Erythroblast (primary cell): ENCODE data around the gene ABTB1.

Source experiments
- GATA1 ChIP-seq: IDR thresholded peaks from 2 replicates; pipeline ENCODE4 v1.6.1; 2011; ENCODE audit warnings: low read depth, mild to moderate bottlenecking, control low read depth, low read length, moderate library complexity
- POLR2A ChIP-seq: IDR thresholded peaks from 2 replicates; pipeline ENCODE4 v1.6.1; 2011; ENCODE audit warnings: mild to moderate bottlenecking, low read length

- TF ChIP-seq POLR2A (no peak), GATA1 (no peak)
Observed at GRCh38 chr3:127687228-127687737, 14.5 kb downstream of the ABTB1 start.
